ENCODE measurements around the gene TTLL11. TPM values are rescaled to one million over a fixed set of nuclear protein-coding genes. Genes with fewer than 3 reads are reported as not detected.

TTLL11 gene
- total and polyA plus RNA-seq, 2 of the 8 experiments (the other 6 are each of a cell fraction or from before 2014, with no cell fraction given): 0.56 to 0.80 TPM

DNA sequence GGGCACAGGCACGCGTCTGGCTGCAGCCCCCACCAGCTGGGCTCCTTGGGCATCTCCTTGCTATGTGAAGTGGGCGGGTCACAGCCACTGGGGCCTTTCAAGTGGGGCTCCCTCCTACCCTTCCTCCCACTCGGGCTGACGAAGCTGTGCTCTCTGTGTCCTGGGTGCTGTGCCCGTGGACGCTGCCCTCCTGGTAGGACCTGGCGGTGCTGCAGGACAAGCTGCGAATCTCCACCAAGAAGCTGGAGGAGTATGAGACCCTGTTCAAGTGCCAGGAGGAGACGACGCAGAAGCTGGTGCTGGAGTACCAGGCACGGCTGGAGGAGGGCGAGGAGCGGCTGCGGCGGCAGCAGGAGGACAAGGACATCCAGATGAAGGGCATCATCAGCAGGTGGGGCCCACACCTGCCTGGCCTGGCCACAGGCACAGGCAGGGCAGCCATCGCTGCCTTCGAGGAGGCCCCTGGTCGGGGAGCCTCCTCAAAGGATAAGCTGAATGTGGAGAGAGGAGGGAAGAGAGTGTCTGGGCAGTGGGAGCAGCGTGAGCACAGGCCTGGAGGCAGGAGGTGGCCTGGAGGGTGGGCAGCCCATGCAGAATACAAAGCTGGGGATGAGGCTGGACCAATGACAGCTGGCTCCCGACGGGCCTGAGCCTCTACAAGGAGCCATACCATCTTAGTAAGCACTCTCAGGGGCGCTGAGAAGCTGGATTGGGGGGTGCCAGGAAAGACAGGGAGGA, 316.9 kb downstream of the TTLL11 start:
- CTCF ChIA-PET (ENCODE audit: partially characterized antibody): interaction anchor here (0.7 to 1.7 kb wide), 4 partner anchors 13 to 217 kb away, joined by 3 to 6 read pairs (median 4); no protein-coding TSS in a partner anchor
- peaks cover 2 to 26% (median 15%) of the 10 kb centered on the region in 4 experiments; a peak in 7 of 8 replicates for H3K36me3 ChIP-seq (ENCODE audit: control insufficient read depth in 2 of 4, insufficient read depth in 4 of 4, low read length in 3 of 4)
- TF ChIP-seq RBBP5 (IDR thresholded peaks at IDR 0.05; ENCODE audit: borderline replicate concordance, low read depth, low read length) (no peak), ASH2L (IDR thresholded peaks at IDR 0.05; ENCODE audit: low read length) (no peak), YY1 (IDR thresholded peaks at IDR 0.05; ENCODE audit: low read depth, low read length) (no peak), SIX5 (IDR thresholded peaks at IDR 0.05; ENCODE audit: low read depth, low read length) (no peak), TEAD4 (IDR thresholded peaks at IDR 0.05; ENCODE audit: low read depth, low read length) (no peak), CTBP2 (IDR thresholded peaks at IDR 0.05; ENCODE audit: borderline replicate concordance, insufficient read depth, insufficient read length, low read length) (no peak), CEBPB (IDR thresholded peaks at IDR 0.05; ENCODE audit: low read depth, low read length) (no peak), SUZ12 (IDR thresholded peaks at IDR 0.05; ENCODE audit: low read length) (no peak), EZH2 (IDR thresholded peaks at IDR 0.05; ENCODE audit: low read depth, low read length, severe bottlenecking) (no peak), EP300 (IDR thresholded peaks at IDR 0.05; ENCODE audit: borderline replicate concordance in 1 of 2, low read depth in 2 of 2, low read length in 2 of 2) (no peak), KDM5A (IDR thresholded peaks at IDR 0.05; ENCODE audit: low read length) (no peak), EGR1 (IDR thresholded peaks at IDR 0.05; ENCODE audit: borderline replicate concordance, low read depth, low read length) (no peak), RAD21 (IDR thresholded peaks at IDR 0.05 in 1 of 2, conservative IDR thresholded peaks at IDR 0.05 in 1 of 2; ENCODE audit: low read depth in 2 of 2, low read length in 2 of 2) (no peak)

More for the DNA sequence above, 316.9 kb downstream of the TTLL11 start:
- no peak overlapping the region for H2BK15ac ChIP-seq (ENCODE audit: low read length)
- no peak overlapping the region for H3K27ac ChIP-seq (ENCODE audit: low read depth, low read length)
- FAIRE-seq: no peak
- POLR2A ChIA-PET (ENCODE audit: partially characterized antibody): no interaction called here
- no peaks in the 10 kb centered on the region for H3K79me1 ChIP-seq (ENCODE audit: low read depth, low read length)
- H2BK20ac ChIP-seq (ENCODE audit: low read length): no peak overlapping the region
- 89% methylated on average over 20 of the region's 23 CpGs; no CpG with 5 or more reads in 1 of the 2 experiments for WGBS, 2 experiments (ENCODE audit: extremely low coverage in 1 of 2, insufficient coverage in 1 of 2, insufficient read length in 1 of 2, insufficient replicate concordance in 2 of 2, low coverage in 1 of 2, low lambda C conversion rate in 2 of 2, missing lambda C conversion rate in 1 of 2)
- no peak overlapping the region for H3K4me3 ChIP-seq (ENCODE audit: extremely low read depth in 1 of 4, insufficient read depth in 2 of 4, low read depth in 3 of 4, low read length in 4 of 4)
- no peak overlapping the region for H4K91ac ChIP-seq (replicated peaks; ENCODE audit: insufficient read length, low read length)
- H3K79me2 ChIP-seq (ENCODE audit: control insufficient read depth in 1 of 2, insufficient read depth in 2 of 2, low read length in 2 of 2): no peaks in the 10 kb centered on the region; a peak in 1 of 4 replicates
- H3K14ac ChIP-seq (ENCODE audit: insufficient read length): no peak overlapping the region
- no peak overlapping the region for H3K23ac ChIP-seq (ENCODE audit: insufficient read length)
- H2AFZ ChIP-seq (ENCODE audit: low read length): no peak overlapping the region
- H3K4me1 ChIP-seq (replicated peaks in 1 of 4; ENCODE audit: control insufficient read depth in 3 of 4, insufficient read depth in 4 of 4, low read length in 3 of 4): no peaks in the 10 kb centered on the region
- peaks cover 2% of the 10 kb centered on the region; the same call in 1 of the 2 replicates for H3K23me2 ChIP-seq (ENCODE audit: low read depth, low read length)
- H3K56ac ChIP-seq (replicated peaks; ENCODE audit: insufficient read length, low read depth, low read length): no peak overlapping the region
- H3K4me2 ChIP-seq (ENCODE audit: insufficient read depth in 1 of 2, low read depth in 2 of 2, low read length in 2 of 2): no peak overlapping the region
- no peak overlapping the region for H2BK12ac ChIP-seq (ENCODE audit: low read depth, low read length)
- H4K5ac ChIP-seq (ENCODE audit: insufficient read length, low read depth, low read length): no peak overlapping the region
- no peak overlapping the region for H2BK120ac ChIP-seq (replicated peaks; ENCODE audit: low read depth, low read length)
- H4K20me1 ChIP-seq (replicated peaks in 1 of 2; ENCODE audit: control insufficient read depth in 1 of 2, insufficient read depth in 2 of 2, low read length in 2 of 2): peaks cover 0 to 6% of the 10 kb centered on the region in 2 experiments
- H3K4ac ChIP-seq (replicated peaks; ENCODE audit: insufficient read length, low read depth, low read length): no peak overlapping the region
- no peak overlapping the region for H4K8ac ChIP-seq (ENCODE audit: extremely low read depth, insufficient read depth, low read length)
- H3K9me3 ChIP-seq (ENCODE audit: insufficient read depth in 2 of 2, low read depth in 1 of 2, low read length in 1 of 2): no peaks in the 10 kb centered on the region
- no peak overlapping the region for H2AK5ac ChIP-seq (ENCODE audit: low read depth, low read length)
- no peak overlapping the region for H2BK5ac ChIP-seq (ENCODE audit: low read depth, low read length)
- H3K18ac ChIP-seq (ENCODE audit: extremely low read depth, low read length): no peak overlapping the region
- no peak for DNase-seq (ENCODE audit: low read depth in 1 of 2, low spot score in 2 of 2)
- no peaks in the 10 kb centered on the region for H3K27me3 ChIP-seq (replicated peaks in 1 of 4; ENCODE audit: control insufficient read depth in 3 of 4, extremely low read depth in 1 of 4, insufficient read depth in 3 of 4, low read length in 3 of 4)
- H3K9ac ChIP-seq (replicated peaks in 1 of 4; ENCODE audit: extremely low read depth in 1 of 4, low read depth in 3 of 4, low read length in 3 of 4): no peak overlapping the region

All from H1 (cell line).